WI38 (cell line): Measurements from ENCODE around the gene SYNM.

Source experiments
- H3K4me3 ChIP-seq: 2 replicates; pipeline ENCODE4 v1.5.1; 2011; ENCODE audit warnings: low read depth, mild to moderate bottlenecking, control low read depth, low read length
- CTCF ChIP-seq: IDR thresholded peaks from 2 replicates; pipeline ENCODE4 v1.5.1; 2012; ENCODE audit warnings: low read depth, mild to moderate bottlenecking, control low read depth, low read length

Gene SYNM

GRCh38 chr15:99086327-99086667 lies 18.6 kb upstream of the SYNM start:
- TF ChIP-seq CTCF = no peak
- H3K4me3 ChIP-seq = no peak overlapping the region

- no peak overlapping the region for H3K4me3 ChIP-seq
- TF ChIP-seq CTCF = no peak
Observed at GRCh38 chr15:99087405-99087943, 17.4 kb upstream of the SYNM start.

GRCh38 chr15:99090011-99090699 lies 14.7 kb upstream of the SYNM start:
- H3K4me3 ChIP-seq = no peak overlapping the region
- TF ChIP-seq CTCF = no peak

GRCh38 chr15:99090938-99091337 lies 13.9 kb upstream of the SYNM start:
- H3K4me3 ChIP-seq = no peak overlapping the region
- no peak for TF ChIP-seq CTCF

GRCh38 chr15:99092554-99093172 lies 12.2 kb upstream of the SYNM start:
- no peak overlapping the region for H3K4me3 ChIP-seq
- no peak for TF ChIP-seq CTCF

- TF ChIP-seq CTCF = no peak
- no peak overlapping the region for H3K4me3 ChIP-seq
Observed at GRCh38 chr15:99095626-99096025, 9.3 kb upstream of the SYNM start.

GRCh38 chr15:99096173-99096893 lies 8.5 kb upstream of the SYNM start:
- no peak overlapping the region for H3K4me3 ChIP-seq
- TF ChIP-seq CTCF = no peak
